ENCODE data around the gene RTN3. TPM values are rescaled to one million over a fixed set of nuclear protein-coding genes. Genes with fewer than 3 reads are reported as not detected.
"Not testable (repeated sequence)": the region's sequence is repeated elsewhere in the genome, so short reads cannot be mapped to it uniquely, and the experiment has no call there.

RTN3 gene
- polyA plus RNA-seq, 1 donor from 2014 or later = 283 TPM

- Histone ChIP-seq H2AFZ (ENCODE audit: low read depth, low read length) (peak overlapping the region; percentile 65), H3K4me3 (ENCODE audit: low read length) (peak overlapping the region; percentile 100), H3K9me3 (ENCODE audit: low read length) (no peaks in the 10 kb centered on the region), H3K79me2 (replicated peaks; ENCODE audit: insufficient read depth, low read length) (peaks cover 59% of the 10 kb centered on the region), H3K4me2 (ENCODE audit: low read length) (peak overlapping the region; percentile 89), H3K9ac (ENCODE audit: low read length) (peak overlapping the region; percentile 99), H3K27ac (ENCODE audit: low read length) (peak overlapping the region; percentile 99), H3K9me2 (ENCODE audit: insufficient read depth, low read length) (no peaks in the 10 kb centered on the region), H4K20me1 (ENCODE audit: insufficient read depth) (peaks cover 24% of the 10 kb centered on the region), H3K36me3 (ENCODE audit: insufficient read depth, low read length) (no peaks in the 10 kb centered on the region), H3K27me3 (ENCODE audit: insufficient read depth, low read depth, low read length) (no peaks in the 10 kb centered on the region), H3F3A (ENCODE audit: insufficient read depth, low read length, poor library complexity, severe bottlenecking) (peaks cover 8% of the 10 kb centered on the region)
- TF ChIP-seq SMC3 (conservative IDR thresholded peaks at IDR 0.05; ENCODE audit: poor library complexity) (no peak), TAF1 (IDR thresholded peaks at IDR 0.05; ENCODE audit: low read depth) (peak; percentile 73), POLR2AphosphoS5 (IDR thresholded peaks at IDR 0.05) (peak; percentile 60), CTCF (IDR thresholded peaks at IDR 0.05; ENCODE audit: poor library complexity, severe bottlenecking) (no peak), EP300 (conservative IDR thresholded peaks at IDR 0.05; ENCODE audit: poor library complexity, severe bottlenecking) (peak; percentile 18), RAD21 (conservative IDR thresholded peaks at IDR 0.05) (peak; percentile 28), REST (IDR thresholded peaks at IDR 0.05; ENCODE audit: borderline replicate concordance) (peak; percentile 79), MXI1 (conservative IDR thresholded peaks at IDR 0.05; ENCODE audit: poor library complexity, severe bottlenecking) (peak; percentile 50), EZH2 (IDR thresholded peaks at IDR 0.05; ENCODE audit: borderline replicate concordance, insufficient read depth, low read length, poor library complexity, severe bottlenecking) (no peak)
Observed at GRCh38 chr11:63682066-63683021, 1.0 kb downstream of the RTN3 start.

GRCh38 chr11:63683133-63683991 is 2.1 kb downstream of the RTN3 start:
- Histone ChIP-seq H3K27ac (ENCODE audit: low read length) (peak overlapping the region; percentile 99), H3K4me2 (ENCODE audit: low read length) (peak overlapping the region; percentile 89), H3K4me3 (ENCODE audit: low read length) (peak overlapping the region; percentile 100), H3K9me3 (ENCODE audit: low read length) (no peaks in the 10 kb centered on the region), H3K9ac (ENCODE audit: low read length) (peak overlapping the region; percentile 99), H3K9me2 (ENCODE audit: insufficient read depth, low read length) (no peaks in the 10 kb centered on the region), H3K27me3 (ENCODE audit: insufficient read depth, low read depth, low read length) (no peaks in the 10 kb centered on the region), H4K20me1 (ENCODE audit: insufficient read depth) (peaks cover 31% of the 10 kb centered on the region), H3K36me3 (ENCODE audit: insufficient read depth, low read length) (no peaks in the 10 kb centered on the region), H2AFZ (ENCODE audit: low read depth, low read length) (no peak overlapping the region), H3F3A (ENCODE audit: insufficient read depth, low read length, poor library complexity, severe bottlenecking) (peaks cover 8% of the 10 kb centered on the region), H3K79me2 (replicated peaks; ENCODE audit: insufficient read depth, low read length) (peaks cover 68% of the 10 kb centered on the region)
- no peak for TF ChIP-seq TAF1 (IDR thresholded peaks at IDR 0.05; ENCODE audit: low read depth)
- no peak for TF ChIP-seq POLR2AphosphoS5 (IDR thresholded peaks at IDR 0.05)
- no peak for TF ChIP-seq EZH2 (IDR thresholded peaks at IDR 0.05; ENCODE audit: borderline replicate concordance, insufficient read depth, low read length, poor library complexity, severe bottlenecking)

GRCh38 chr11:63685158-63685721 is 3.9 kb downstream of the RTN3 start:
- not testable (repeated sequence) for H3F3A ChIP-seq (ENCODE audit: insufficient read depth, low read length, poor library complexity, severe bottlenecking); H3K9me2 ChIP-seq (ENCODE audit: insufficient read depth, low read length); H3K9ac ChIP-seq (ENCODE audit: low read length); H3K4me2 ChIP-seq (ENCODE audit: low read length); H3K27me3 ChIP-seq (ENCODE audit: insufficient read depth, low read depth, low read length); H3K27ac ChIP-seq (ENCODE audit: low read length); H3K36me3 ChIP-seq (ENCODE audit: insufficient read depth, low read length); H3K9me3 ChIP-seq (ENCODE audit: low read length); H2AFZ ChIP-seq (ENCODE audit: low read depth, low read length)
- Histone ChIP-seq H3K4me3 (ENCODE audit: low read length) (peak overlapping the region; percentile 100), H4K20me1 (ENCODE audit: insufficient read depth) (peaks cover 50% of the 10 kb centered on the region), H3K79me2 (replicated peaks; ENCODE audit: insufficient read depth, low read length) (peaks cover 87% of the 10 kb centered on the region)

Data from neural cell (in vitro differentiated cells).